ENCODE measurements around the gene GIPR.
"Not testable (repeated sequence)": the region's sequence is repeated elsewhere in the genome, so short reads cannot be mapped to it uniquely, and the experiment has no call there.

The GIPR gene

DNA sequence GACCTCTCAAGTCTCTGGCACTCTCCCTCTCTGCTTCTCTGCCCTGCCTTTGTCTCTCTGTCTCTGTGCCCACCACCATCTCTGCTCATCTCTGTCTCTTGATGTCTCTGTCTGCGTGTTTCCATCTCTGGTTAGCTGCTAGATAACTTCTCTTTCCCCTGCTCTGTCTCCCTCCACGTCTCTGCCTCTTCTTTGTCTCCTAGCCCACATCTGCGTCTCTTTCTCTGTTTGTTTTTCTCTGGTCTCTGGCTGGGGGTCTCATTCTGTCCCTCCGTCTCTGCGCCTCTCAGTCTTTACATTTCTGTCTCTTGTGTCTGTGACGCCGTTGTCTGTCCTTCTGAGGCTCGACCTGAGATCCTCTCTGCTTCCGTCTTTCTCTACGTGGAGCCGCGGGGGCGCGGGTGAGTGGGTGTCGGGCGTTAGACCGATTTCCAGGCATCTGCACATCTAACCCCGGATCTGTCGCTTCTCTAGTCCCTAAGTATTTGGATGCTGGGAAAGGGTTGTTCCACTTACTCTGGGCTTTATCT is 386 bp downstream of the GIPR start:
- H3K9me3 ChIP-seq (ENCODE audit: control insufficient read depth in 5 of 5, low read length in 5 of 5): no peaks in the 10 kb centered on the region
- H3K27ac ChIP-seq (ENCODE audit: low read depth, low read length): peak overlapping the region; percentile 29
- peaks cover 26 to 46% (median 39%) of the 10 kb centered on the region in 5 donors for H3K27me3 ChIP-seq (ENCODE audit: control insufficient read depth in 5 of 5, insufficient read depth in 4 of 5, low read length in 5 of 5)
- peak overlapping the region in 2 of 5 donors; percentile 8 to 67 for H3K9ac ChIP-seq (ENCODE audit: low read length in 5 of 5)
- no peaks in the 10 kb centered on the region for H3K36me3 ChIP-seq (ENCODE audit: control insufficient read depth in 5 of 5, insufficient read depth in 5 of 5, low read length in 5 of 5)
- H3K4me3 ChIP-seq (ENCODE audit: low read depth in 1 of 5, low read length in 5 of 5): peak overlapping the region; percentile 29 to 69 (median 62)
- H3K4me1 ChIP-seq (ENCODE audit: control insufficient read depth in 5 of 5, insufficient read depth in 5 of 5, low read length in 5 of 5): peaks cover 6 to 46% (median 36%) of the 10 kb centered on the region in 5 donors

DNA sequence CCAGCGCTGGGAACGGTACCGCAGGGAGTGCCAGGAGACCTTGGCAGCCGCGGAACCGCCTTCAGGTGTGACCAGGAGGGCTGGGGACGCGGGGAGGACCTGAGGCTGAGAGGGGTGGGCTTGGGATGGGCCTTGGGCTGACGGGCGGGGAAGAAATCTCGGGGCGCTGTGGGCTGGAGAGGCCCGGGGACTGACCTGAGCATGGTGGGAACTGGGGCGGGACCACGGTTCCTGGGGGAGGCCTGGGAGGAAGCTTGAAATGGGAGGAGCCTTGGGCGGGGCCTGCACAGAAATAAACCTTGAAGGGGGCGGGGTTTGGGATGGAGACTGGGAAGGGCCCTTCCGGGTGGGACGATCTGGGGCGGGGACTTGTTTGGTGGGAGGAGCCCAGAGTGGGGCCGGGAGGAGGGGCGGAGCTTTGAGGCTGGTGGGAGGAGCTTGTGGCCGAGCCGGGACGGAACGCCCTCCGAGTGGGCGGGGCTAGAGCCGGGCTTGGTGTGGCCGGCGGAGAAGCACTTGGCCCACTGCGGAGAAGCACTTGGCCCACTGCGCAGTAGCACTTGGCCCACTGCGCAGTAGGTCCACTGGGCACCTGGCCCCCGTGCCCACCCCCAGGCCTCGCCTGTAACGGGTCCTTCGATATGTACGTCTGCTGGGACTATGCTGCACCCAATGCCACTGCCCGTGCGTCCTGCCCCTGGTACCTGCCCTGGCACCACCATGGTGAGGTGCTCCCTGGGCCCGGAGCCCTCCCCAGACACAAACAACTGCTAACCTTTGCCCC is 2.8 kb downstream of the GIPR start:
- Histone ChIP-seq H3K9ac (ENCODE audit: low read length in 5 of 5) (no peak overlapping the region), H3K27me3 (ENCODE audit: control insufficient read depth in 5 of 5, insufficient read depth in 4 of 5, low read length in 5 of 5) (peaks cover 28 to 49% (median 35%) of the 10 kb centered on the region in 5 donors), H3K9me3 (ENCODE audit: control insufficient read depth in 5 of 5, low read length in 5 of 5) (no peaks in the 10 kb centered on the region), H3K27ac (ENCODE audit: low read depth, low read length) (no peak overlapping the region), H3K4me1 (ENCODE audit: control insufficient read depth in 5 of 5, insufficient read depth in 5 of 5, low read length in 5 of 5) (peaks cover 2 to 36% (median 25%) of the 10 kb centered on the region in 5 donors), H3K36me3 (ENCODE audit: control insufficient read depth in 5 of 5, insufficient read depth in 5 of 5, low read length in 5 of 5) (no peaks in the 10 kb centered on the region), H3K4me3 (ENCODE audit: low read depth in 1 of 5, low read length in 5 of 5) (peak overlapping the region in 1 of 5 donors; percentile 30)

DNA sequence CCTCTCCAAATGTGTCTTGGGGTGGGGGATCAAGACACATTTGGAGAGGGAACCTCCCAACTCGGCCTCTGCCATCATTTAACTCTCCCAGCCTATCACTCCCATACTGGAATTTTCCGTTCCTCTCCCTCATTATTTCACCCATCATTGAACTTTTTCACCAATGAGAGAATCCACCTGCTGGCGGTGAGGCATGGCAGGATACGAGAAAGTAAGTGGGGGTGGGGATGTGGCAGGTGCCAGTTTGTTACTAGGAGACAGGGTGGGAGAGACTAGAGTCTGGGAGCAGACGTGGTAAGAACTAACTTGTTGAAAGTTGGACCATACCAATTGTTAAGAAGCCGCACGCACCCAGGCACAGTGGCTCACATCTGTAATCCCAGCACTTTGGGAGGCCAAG is 6.9 kb downstream of the GIPR start:
- Histone ChIP-seq H3K36me3 (ENCODE audit: control insufficient read depth in 5 of 5, insufficient read depth in 5 of 5, low read length in 5 of 5) (no peaks in the 10 kb centered on the region), H3K27me3 (ENCODE audit: control insufficient read depth in 5 of 5, insufficient read depth in 4 of 5, low read length in 5 of 5) (peaks cover 24 to 38% (median 32%) of the 10 kb centered on the region in 5 donors), H3K9me3 (ENCODE audit: control insufficient read depth in 5 of 5, low read length in 5 of 5) (no peaks in the 10 kb centered on the region), H3K4me3 (ENCODE audit: low read depth in 1 of 5, low read length in 5 of 5) (no peak overlapping the region), H3K9ac (ENCODE audit: low read length in 5 of 5) (no peak overlapping the region), H3K27ac (ENCODE audit: low read depth, low read length) (no peak overlapping the region), H3K4me1 (ENCODE audit: control insufficient read depth in 5 of 5, insufficient read depth in 5 of 5, low read length in 5 of 5) (peaks cover 0 to 22% (median 13%) of the 10 kb centered on the region in 5 donors)

DNA sequence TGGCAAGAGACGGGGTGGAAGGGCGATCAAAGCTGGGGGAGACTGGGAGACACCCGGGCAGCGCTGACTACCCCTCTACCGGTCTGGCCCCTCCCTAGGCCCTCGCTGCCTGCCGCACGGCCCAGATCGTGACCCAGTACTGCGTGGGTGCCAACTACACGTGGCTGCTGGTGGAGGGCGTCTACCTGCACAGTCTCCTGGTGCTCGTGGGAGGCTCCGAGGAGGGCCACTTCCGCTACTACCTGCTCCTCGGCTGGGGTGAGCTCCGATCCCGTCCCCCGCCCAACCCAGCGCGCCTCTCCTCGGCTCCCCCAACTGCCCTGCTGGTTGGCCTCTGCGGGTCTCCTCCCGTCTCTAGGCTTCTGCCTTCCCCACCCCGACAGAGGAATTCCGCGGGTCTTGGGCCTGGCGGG is 8.8 kb downstream of the GIPR start:
- Histone ChIP-seq H3K9me3 (ENCODE audit: control insufficient read depth in 5 of 5, low read length in 5 of 5) (no peaks in the 10 kb centered on the region), H3K27me3 (ENCODE audit: control insufficient read depth in 5 of 5, insufficient read depth in 4 of 5, low read length in 5 of 5) (peaks cover 14 to 28% (median 20%) of the 10 kb centered on the region in 5 donors), H3K9ac (ENCODE audit: low read length in 5 of 5) (no peak overlapping the region), H3K4me3 (ENCODE audit: low read depth in 1 of 5, low read length in 5 of 5) (peak overlapping the region in 1 of 5 donors; percentile 9), H3K4me1 (ENCODE audit: control insufficient read depth in 5 of 5, insufficient read depth in 5 of 5, low read length in 5 of 5) (peaks cover 0 to 23% (median 18%) of the 10 kb centered on the region in 5 donors), H3K27ac (ENCODE audit: low read depth, low read length) (no peak overlapping the region), H3K36me3 (ENCODE audit: control insufficient read depth in 5 of 5, insufficient read depth in 5 of 5, low read length in 5 of 5) (no peaks in the 10 kb centered on the region)

DNA sequence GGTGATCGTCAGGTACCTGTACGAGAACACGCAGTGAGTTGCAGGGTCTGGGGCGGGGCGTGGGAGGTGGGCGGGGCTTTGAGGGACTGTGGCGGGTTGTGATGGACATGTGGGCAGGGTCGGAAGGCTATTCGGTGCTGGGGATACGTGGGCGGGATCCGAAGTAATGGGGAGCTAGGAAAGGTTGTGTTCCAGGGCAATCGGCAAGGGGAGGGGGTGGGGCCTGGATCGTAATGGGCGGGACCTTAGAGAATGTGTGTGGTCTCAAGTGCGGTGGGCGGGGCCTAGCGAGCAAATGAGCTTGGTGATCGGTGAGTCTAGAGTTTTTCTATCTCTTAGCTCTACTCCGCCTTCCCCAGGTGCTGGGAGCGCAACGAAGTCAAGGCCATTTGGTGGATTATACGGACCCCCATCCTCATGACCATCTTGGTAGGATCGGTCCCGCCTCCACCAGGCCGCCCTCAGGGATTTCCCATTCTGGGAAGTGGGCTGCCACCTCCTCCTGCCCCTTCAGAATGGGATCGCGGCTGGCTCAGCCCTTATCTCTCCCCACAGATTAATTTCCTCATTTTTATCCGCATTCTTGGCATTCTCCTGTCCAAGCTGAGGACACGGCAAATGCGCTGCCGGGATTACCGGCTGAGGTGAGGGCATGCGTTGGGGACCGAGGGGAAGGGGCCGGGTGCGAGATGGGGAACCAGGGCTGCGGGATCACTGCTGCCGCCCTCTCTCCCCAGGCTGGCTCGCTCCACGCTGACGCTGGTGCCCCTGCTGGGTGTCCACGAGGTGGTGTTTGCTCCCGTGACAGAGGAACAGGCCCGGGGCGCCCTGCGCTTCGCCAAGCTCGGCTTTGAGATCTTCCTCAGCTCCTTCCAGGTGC is 9.6 kb downstream of the GIPR start:
- Histone ChIP-seq H3K27ac (ENCODE audit: low read depth, low read length) (no peak overlapping the region), H3K36me3 (ENCODE audit: control insufficient read depth in 5 of 5, insufficient read depth in 5 of 5, low read length in 5 of 5) (no peaks in the 10 kb centered on the region), H3K4me3 (ENCODE audit: low read depth in 1 of 5, low read length in 5 of 5) (peak overlapping the region in 2 of 5 donors; percentile 1 to 37), H3K9me3 (ENCODE audit: control insufficient read depth in 5 of 5, low read length in 5 of 5) (no peaks in the 10 kb centered on the region), H3K27me3 (ENCODE audit: control insufficient read depth in 5 of 5, insufficient read depth in 4 of 5, low read length in 5 of 5) (peaks cover 14 to 28% (median 20%) of the 10 kb centered on the region in 5 donors), H3K4me1 (ENCODE audit: control insufficient read depth in 5 of 5, insufficient read depth in 5 of 5, low read length in 5 of 5) (peaks cover 0 to 27% (median 21%) of the 10 kb centered on the region in 5 donors), H3K9ac (ENCODE audit: low read length in 5 of 5) (peak overlapping the region in 1 of 5 donors; percentile 7)

DNA sequence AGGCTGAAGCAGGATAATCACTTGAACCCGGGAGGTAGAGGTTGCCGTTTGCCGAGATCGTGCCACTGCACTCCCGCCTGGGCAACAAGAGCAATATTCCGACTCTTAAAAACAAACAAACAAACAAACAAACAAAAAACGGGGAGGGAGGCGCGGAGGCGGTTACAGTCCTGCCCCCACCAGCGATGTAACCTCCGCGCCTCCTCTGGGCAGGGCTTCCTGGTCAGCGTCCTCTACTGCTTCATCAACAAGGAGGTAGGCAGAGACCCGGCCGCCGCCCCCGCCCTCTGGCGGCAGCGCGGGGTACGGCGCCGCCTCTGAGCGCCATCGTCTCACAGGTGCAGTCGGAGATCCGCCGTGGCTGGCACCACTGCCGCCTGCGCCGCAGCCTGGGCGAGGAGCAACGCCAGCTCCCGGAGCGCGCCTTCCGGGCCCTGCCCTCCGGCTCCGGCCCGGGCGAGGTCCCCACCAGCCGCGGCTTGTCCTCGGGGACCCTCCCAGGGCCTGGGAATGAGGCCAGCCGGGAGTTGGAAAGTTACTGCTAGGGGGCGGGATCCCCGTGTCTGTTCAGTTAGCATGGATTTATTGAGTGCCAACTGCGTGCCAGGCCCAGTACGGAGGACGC is 13.5 kb downstream of the GIPR start:
- peak overlapping the region in 4 of 5 donors; percentile 50 to 55 (median 51) for H3K4me3 ChIP-seq (ENCODE audit: low read depth in 1 of 5, low read length in 5 of 5)
- H3K4me1 ChIP-seq (ENCODE audit: control insufficient read depth in 5 of 5, insufficient read depth in 5 of 5, low read length in 5 of 5): peaks cover 0 to 27% (median 21%) of the 10 kb centered on the region in 5 donors
- H3K36me3 ChIP-seq (ENCODE audit: control insufficient read depth in 5 of 5, insufficient read depth in 5 of 5, low read length in 5 of 5): peaks cover 0 to 24% (median 18%) of the 10 kb centered on the region in 5 donors
- H3K27me3 ChIP-seq (ENCODE audit: control insufficient read depth in 5 of 5, insufficient read depth in 4 of 5, low read length in 5 of 5): peaks cover 11 to 20% (median 18%) of the 10 kb centered on the region in 5 donors
- H3K27ac ChIP-seq (ENCODE audit: low read depth, low read length): peak overlapping the region; percentile 10
- peak overlapping the region in 4 of 5 donors; percentile 7 to 56 (median 42) for H3K9ac ChIP-seq (ENCODE audit: low read length in 5 of 5)
- no peaks in the 10 kb centered on the region for H3K9me3 ChIP-seq (ENCODE audit: control insufficient read depth in 5 of 5, low read length in 5 of 5)

DNA sequence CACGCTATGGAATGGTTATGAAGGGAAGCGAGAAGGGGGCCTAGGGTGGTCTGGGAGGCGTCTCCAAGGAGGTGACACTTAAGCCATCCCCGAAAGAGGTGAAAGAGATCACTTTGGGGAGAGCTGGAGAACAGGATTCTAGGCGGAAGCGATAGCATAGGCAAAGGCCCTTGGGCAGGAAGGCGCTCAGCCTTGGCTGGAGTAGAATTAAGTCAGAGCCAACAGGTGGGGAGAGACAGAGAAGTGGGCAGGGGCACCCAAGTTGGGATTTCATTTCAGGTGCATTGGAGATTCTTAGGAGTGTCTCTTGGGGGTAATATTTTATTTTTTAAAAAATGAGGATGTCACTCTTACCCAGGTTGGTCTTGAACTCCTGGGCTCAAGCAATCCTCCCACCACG is 14.1 kb downstream of the GIPR start:
- Histone ChIP-seq H3K27me3 (ENCODE audit: control insufficient read depth in 5 of 5, insufficient read depth in 4 of 5, low read length in 5 of 5) (peaks cover 10 to 16% (median 14%) of the 10 kb centered on the region in 5 donors), H3K9ac (ENCODE audit: low read length in 5 of 5) (peak overlapping the region in 4 of 5 donors; percentile 7 to 56 (median 42)), H3K9me3 (ENCODE audit: control insufficient read depth in 5 of 5, low read length in 5 of 5) (no peaks in the 10 kb centered on the region), H3K36me3 (ENCODE audit: control insufficient read depth in 5 of 5, insufficient read depth in 5 of 5, low read length in 5 of 5) (peaks cover 0 to 28% (median 22%) of the 10 kb centered on the region in 5 donors), H3K4me3 (ENCODE audit: low read depth in 1 of 5, low read length in 5 of 5) (peak overlapping the region in 2 of 5 donors; percentile 50 to 52), H3K27ac (ENCODE audit: low read depth, low read length) (peak overlapping the region; percentile 10), H3K4me1 (ENCODE audit: control insufficient read depth in 5 of 5, insufficient read depth in 5 of 5, low read length in 5 of 5) (peaks cover 0 to 22% (median 21%) of the 10 kb centered on the region in 5 donors)

DNA sequence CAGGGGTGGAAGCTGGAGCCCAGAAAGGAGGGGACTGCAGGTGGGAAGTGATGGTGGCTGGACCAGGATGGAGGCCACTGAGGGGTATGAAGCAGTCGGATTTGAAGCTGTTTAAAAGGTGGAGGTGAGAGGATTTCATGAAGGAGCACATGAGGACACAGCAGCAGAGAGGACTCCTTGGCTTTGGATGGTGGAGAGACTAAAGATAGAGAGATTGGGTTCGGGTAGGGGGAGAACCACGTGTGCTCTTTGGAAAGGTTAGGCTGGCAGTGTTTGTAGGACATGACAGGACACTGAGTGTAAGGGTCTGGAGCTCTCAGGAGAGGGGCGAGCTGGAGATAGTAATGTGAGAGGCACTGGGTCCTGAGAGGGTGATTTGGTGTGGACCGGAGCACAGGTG is 14.9 kb downstream of the GIPR start:
- peaks cover 4 to 10% (median 9%) of the 10 kb centered on the region in 5 donors for H3K27me3 ChIP-seq (ENCODE audit: control insufficient read depth in 5 of 5, insufficient read depth in 4 of 5, low read length in 5 of 5)
- H3K27ac ChIP-seq (ENCODE audit: low read depth, low read length): no peak overlapping the region
- no peak overlapping the region for H3K9ac ChIP-seq (ENCODE audit: low read length in 5 of 5)
- H3K36me3 ChIP-seq (ENCODE audit: control insufficient read depth in 5 of 5, insufficient read depth in 5 of 5, low read length in 5 of 5): peaks cover 0 to 36% (median 30%) of the 10 kb centered on the region in 5 donors
- no peaks in the 10 kb centered on the region for H3K9me3 ChIP-seq (ENCODE audit: control insufficient read depth in 5 of 5, low read length in 5 of 5)
- H3K4me3 ChIP-seq (ENCODE audit: low read depth in 1 of 5, low read length in 5 of 5): no peak overlapping the region
- H3K4me1 ChIP-seq (ENCODE audit: control insufficient read depth in 5 of 5, insufficient read depth in 5 of 5, low read length in 5 of 5): peaks cover 0 to 15% (median 14%) of the 10 kb centered on the region in 5 donors

DNA sequence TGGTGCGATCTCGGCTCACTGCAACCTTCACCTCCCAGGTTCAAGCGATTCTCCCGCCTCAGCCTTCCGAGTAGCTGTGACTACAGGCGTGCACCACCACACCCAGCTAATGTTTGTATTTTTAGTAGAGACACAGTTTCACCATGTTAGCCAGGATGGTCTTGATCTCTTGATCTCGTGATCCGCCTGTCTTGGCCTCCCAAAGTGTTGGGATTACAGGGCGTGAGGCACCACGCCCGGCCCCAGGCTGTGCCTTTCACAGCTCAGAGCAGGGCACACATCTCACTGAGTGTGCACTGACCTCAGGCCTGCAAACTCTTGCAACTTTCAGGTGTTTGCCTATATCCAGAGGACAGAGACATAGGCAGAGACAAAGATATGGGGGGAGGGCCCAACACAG is 17.0 kb downstream of the GIPR start:
- peaks cover 0 to 13% (median 11%) of the 10 kb centered on the region in 5 donors for H3K4me1 ChIP-seq (ENCODE audit: control insufficient read depth in 5 of 5, insufficient read depth in 5 of 5, low read length in 5 of 5)
- not testable (repeated sequence) for H3K9ac ChIP-seq (ENCODE audit: low read length in 5 of 5); H3K27me3 ChIP-seq (ENCODE audit: control insufficient read depth in 5 of 5, insufficient read depth in 4 of 5, low read length in 5 of 5); H3K27ac ChIP-seq (ENCODE audit: low read depth, low read length); H3K4me3 ChIP-seq (ENCODE audit: low read depth in 1 of 5, low read length in 5 of 5); H3K9me3 ChIP-seq (ENCODE audit: control insufficient read depth in 5 of 5, low read length in 5 of 5)
- H3K36me3 ChIP-seq (ENCODE audit: control insufficient read depth in 5 of 5, insufficient read depth in 5 of 5, low read length in 5 of 5): peaks cover 0 to 42% (median 38%) of the 10 kb centered on the region in 5 donors

Data from subcutaneous abdominal adipose tissue (tissue), 5 donors.